ENCODE data around the gene FARS2.

FARS2 gene

DNA sequence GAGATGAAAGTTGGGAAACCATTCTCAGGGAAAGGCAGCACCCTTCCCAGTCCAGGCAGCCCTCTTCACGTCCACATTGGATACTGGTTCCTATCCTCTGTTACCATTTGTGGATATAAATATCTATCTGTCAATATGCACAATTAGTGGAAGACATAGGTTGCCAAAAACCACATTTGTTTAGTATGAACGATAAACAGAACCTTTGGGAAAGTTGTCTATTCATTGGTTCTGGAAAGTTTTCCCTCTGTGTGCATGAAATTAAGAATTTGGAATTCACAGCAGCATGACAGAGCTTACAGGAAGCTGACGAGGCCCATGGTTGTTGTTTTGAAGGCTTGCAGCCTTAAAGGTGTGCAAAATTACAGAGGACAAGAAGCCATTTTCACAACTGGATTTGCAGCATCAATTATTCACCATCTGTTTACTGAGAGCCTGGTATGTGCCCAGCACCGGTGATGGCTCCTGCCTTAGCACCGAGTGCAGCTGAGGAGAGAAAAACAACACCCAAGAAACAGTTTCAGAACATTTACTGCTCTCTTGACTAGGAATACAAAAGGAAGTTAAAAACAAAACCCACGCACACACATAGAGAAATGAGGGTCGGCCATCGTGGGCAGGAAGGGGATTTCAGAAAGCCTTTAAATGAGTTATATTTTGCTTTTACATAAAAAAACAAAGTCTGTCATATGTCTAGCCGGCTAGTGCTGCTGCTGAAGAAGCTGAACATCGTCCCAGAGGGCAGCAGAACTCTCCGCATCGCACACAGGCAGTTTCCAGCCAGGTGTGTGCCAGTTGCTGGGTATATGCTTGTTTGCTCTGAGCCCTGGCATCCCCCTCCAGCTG, 319.6 kb downstream of the FARS2 start:
- Histone ChIP-seq H3K27me3 (ENCODE audit: control insufficient read depth, insufficient read depth, low read length) (no peaks in the 10 kb centered on the region), H3K36me3 (ENCODE audit: control insufficient read depth, low read depth, low read length) (no peaks in the 10 kb centered on the region), H3K9ac (ENCODE audit: low read length) (no peak overlapping the region), H3K4me1 (ENCODE audit: control insufficient read depth, low read depth, low read length) (no peaks in the 10 kb centered on the region), H3K4me3 (ENCODE audit: low read length) (no peak overlapping the region), H3K9me3 (ENCODE audit: control insufficient read depth, low read depth, low read length) (no peaks in the 10 kb centered on the region), H3K27ac (ENCODE audit: low read length) (no peak overlapping the region)

GRCh38 chr6:5582762-5583161, 321.4 kb downstream of the FARS2 start:
- Histone ChIP-seq H3K4me3 (ENCODE audit: low read length) (no peak overlapping the region), H3K9ac (ENCODE audit: low read length) (no peak overlapping the region), H3K27me3 (ENCODE audit: control insufficient read depth, insufficient read depth, low read length) (no peaks in the 10 kb centered on the region), H3K36me3 (ENCODE audit: control insufficient read depth, low read depth, low read length) (no peaks in the 10 kb centered on the region), H3K27ac (ENCODE audit: low read length) (no peak overlapping the region), H3K9me3 (ENCODE audit: control insufficient read depth, low read depth, low read length) (peaks cover 5% of the 10 kb centered on the region), H3K4me1 (ENCODE audit: control insufficient read depth, low read depth, low read length) (no peaks in the 10 kb centered on the region)

GRCh38 chr6:5583528-5583927, 322.2 kb downstream of the FARS2 start:
- Histone ChIP-seq H3K4me1 (ENCODE audit: control insufficient read depth, low read depth, low read length) (no peaks in the 10 kb centered on the region), H3K27me3 (ENCODE audit: control insufficient read depth, insufficient read depth, low read length) (no peaks in the 10 kb centered on the region), H3K9me3 (ENCODE audit: control insufficient read depth, low read depth, low read length) (peaks cover 5% of the 10 kb centered on the region), H3K9ac (ENCODE audit: low read length) (no peak overlapping the region), H3K27ac (ENCODE audit: low read length) (no peak overlapping the region), H3K36me3 (ENCODE audit: control insufficient read depth, low read depth, low read length) (no peaks in the 10 kb centered on the region), H3K4me3 (ENCODE audit: low read length) (no peak overlapping the region)

DNA sequence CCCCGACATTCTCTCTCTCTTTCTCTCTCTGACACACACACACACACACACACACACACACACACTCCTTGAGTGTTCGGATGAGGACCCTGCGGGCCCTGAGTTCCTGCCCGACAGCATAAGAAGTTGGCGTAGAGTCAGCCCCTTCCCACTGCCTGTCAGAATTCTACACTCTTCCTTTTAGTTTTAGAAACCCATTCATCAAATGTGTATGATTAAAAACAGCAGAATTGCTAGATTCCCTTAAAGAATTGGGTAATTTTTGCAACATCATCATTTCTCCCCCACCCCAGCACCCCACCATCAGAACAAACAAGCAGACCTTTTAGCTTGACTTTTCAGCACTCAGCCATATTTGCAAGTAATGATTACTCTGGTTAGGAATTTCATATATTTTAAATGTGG, 322.8 kb downstream of the FARS2 start:
- Histone ChIP-seq H3K36me3 (ENCODE audit: control insufficient read depth, low read depth, low read length) (no peaks in the 10 kb centered on the region), H3K27me3 (ENCODE audit: control insufficient read depth, insufficient read depth, low read length) (no peaks in the 10 kb centered on the region), H3K4me1 (ENCODE audit: control insufficient read depth, low read depth, low read length) (no peaks in the 10 kb centered on the region), H3K9ac (ENCODE audit: low read length) (no peak overlapping the region), H3K9me3 (ENCODE audit: control insufficient read depth, low read depth, low read length) (peaks cover 5% of the 10 kb centered on the region), H3K4me3 (ENCODE audit: low read length) (no peak overlapping the region), H3K27ac (ENCODE audit: low read length) (no peak overlapping the region)

DNA sequence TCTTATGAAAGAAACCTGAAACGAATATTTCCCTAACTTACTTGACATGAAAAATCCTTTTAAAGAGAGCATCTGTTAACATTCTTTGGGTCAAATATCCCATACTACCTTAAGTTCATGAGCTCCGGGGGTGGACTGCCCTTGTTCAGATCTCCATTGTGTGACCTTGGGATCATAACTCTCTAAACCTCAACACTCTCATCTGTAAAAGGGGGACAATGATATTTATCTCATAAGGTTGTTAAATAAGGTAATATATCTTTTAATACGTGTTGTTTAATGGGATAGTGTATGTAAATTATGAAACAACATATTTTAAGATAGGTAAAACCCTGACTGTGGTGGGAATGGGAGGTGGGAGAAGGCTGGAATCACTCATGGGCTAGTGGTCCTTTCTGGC, 326.3 kb downstream of the FARS2 start:
- no peak overlapping the region for H3K27ac ChIP-seq (ENCODE audit: low read length)
- H3K9me3 ChIP-seq (ENCODE audit: control insufficient read depth, low read depth, low read length), result peaks cover 5% of the 10 kb centered on the region
- H3K27me3 ChIP-seq (ENCODE audit: control insufficient read depth, insufficient read depth, low read length), result no peaks in the 10 kb centered on the region
- H3K4me3 ChIP-seq (ENCODE audit: low read length), result no peak overlapping the region
- H3K36me3 ChIP-seq (ENCODE audit: control insufficient read depth, low read depth, low read length), result no peaks in the 10 kb centered on the region
- H3K9ac ChIP-seq (ENCODE audit: low read length), result no peak overlapping the region
- H3K4me1 ChIP-seq (ENCODE audit: control insufficient read depth, low read depth, low read length), result no peaks in the 10 kb centered on the region

GRCh38 chr6:5589422-5590141, 328.3 kb downstream of the FARS2 start:
- H3K9ac ChIP-seq (ENCODE audit: low read length), result no peak overlapping the region
- no peaks in the 10 kb centered on the region for H3K36me3 ChIP-seq (ENCODE audit: control insufficient read depth, low read depth, low read length)
- no peaks in the 10 kb centered on the region for H3K27me3 ChIP-seq (ENCODE audit: control insufficient read depth, insufficient read depth, low read length)
- H3K4me1 ChIP-seq (ENCODE audit: control insufficient read depth, low read depth, low read length), result no peaks in the 10 kb centered on the region
- H3K4me3 ChIP-seq (ENCODE audit: low read length), result no peak overlapping the region
- H3K27ac ChIP-seq (ENCODE audit: low read length), result no peak overlapping the region
- H3K9me3 ChIP-seq (ENCODE audit: control insufficient read depth, low read depth, low read length), result peaks cover 5% of the 10 kb centered on the region

DNA sequence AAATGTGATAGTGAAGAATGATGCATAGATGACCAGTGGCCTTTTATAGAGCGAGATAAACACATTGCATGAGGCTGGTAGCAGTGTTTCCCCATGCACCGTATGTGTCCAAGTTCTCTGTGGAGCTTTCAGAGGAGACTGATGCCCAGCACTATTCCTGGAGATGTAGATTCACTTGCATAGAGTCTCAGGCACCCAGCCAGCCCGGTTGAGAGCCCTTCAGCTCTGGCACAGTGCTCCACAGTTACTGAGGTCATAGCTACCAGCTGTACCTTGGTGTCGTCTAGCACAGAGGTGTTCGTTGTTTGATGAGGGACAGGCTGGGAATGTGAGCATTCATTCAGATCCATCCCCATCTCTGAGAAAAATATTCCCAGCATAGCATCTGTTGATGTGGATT, 328.9 kb downstream of the FARS2 start:
- H3K27me3 ChIP-seq (ENCODE audit: control insufficient read depth, insufficient read depth, low read length), result no peaks in the 10 kb centered on the region
- no peak overlapping the region for H3K27ac ChIP-seq (ENCODE audit: low read length)
- H3K9ac ChIP-seq (ENCODE audit: low read length), result no peak overlapping the region
- H3K36me3 ChIP-seq (ENCODE audit: control insufficient read depth, low read depth, low read length), result no peaks in the 10 kb centered on the region
- no peak overlapping the region for H3K4me3 ChIP-seq (ENCODE audit: low read length)
- peaks cover 5% of the 10 kb centered on the region for H3K9me3 ChIP-seq (ENCODE audit: control insufficient read depth, low read depth, low read length)
- H3K4me1 ChIP-seq (ENCODE audit: control insufficient read depth, low read depth, low read length), result no peaks in the 10 kb centered on the region

GRCh38 chr6:5592886-5593519, 331.7 kb downstream of the FARS2 start:
- Histone ChIP-seq H3K4me3 (ENCODE audit: low read length) (no peak overlapping the region), H3K9me3 (ENCODE audit: control insufficient read depth, low read depth, low read length) (no peaks in the 10 kb centered on the region), H3K9ac (ENCODE audit: low read length) (no peak overlapping the region), H3K27me3 (ENCODE audit: control insufficient read depth, insufficient read depth, low read length) (no peaks in the 10 kb centered on the region), H3K27ac (ENCODE audit: low read length) (no peak overlapping the region), H3K36me3 (ENCODE audit: control insufficient read depth, low read depth, low read length) (no peaks in the 10 kb centered on the region), H3K4me1 (ENCODE audit: control insufficient read depth, low read depth, low read length) (no peaks in the 10 kb centered on the region)

DNA sequence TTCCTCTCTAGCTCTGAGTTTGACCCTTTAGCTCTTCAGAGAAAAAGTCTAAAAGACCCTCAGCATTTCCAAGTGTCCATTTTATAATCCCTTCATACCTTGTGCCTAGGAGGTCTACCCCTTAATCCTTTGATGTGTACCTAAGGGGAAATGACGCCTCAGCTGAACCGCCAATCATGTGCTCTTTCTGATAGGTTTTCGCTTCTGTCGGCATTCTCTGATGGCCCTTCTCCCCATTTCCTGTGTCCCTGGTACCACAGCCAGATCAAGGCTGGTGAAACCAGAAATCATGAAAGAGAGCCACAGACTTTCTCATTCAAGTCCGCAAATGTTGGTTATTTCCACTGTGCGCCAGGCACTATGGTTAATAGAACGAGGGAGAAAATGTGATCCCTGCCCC, 333.9 kb downstream of the FARS2 start:
- no peak overlapping the region for H3K9ac ChIP-seq (ENCODE audit: low read length)
- H3K36me3 ChIP-seq (ENCODE audit: control insufficient read depth, low read depth, low read length), result no peaks in the 10 kb centered on the region
- H3K4me3 ChIP-seq (ENCODE audit: low read length), result no peak overlapping the region
- H3K27ac ChIP-seq (ENCODE audit: low read length), result no peak overlapping the region
- H3K27me3 ChIP-seq (ENCODE audit: control insufficient read depth, insufficient read depth, low read length), result no peaks in the 10 kb centered on the region
- H3K9me3 ChIP-seq (ENCODE audit: control insufficient read depth, low read depth, low read length), result no peaks in the 10 kb centered on the region
- H3K4me1 ChIP-seq (ENCODE audit: control insufficient read depth, low read depth, low read length), result no peaks in the 10 kb centered on the region

DNA sequence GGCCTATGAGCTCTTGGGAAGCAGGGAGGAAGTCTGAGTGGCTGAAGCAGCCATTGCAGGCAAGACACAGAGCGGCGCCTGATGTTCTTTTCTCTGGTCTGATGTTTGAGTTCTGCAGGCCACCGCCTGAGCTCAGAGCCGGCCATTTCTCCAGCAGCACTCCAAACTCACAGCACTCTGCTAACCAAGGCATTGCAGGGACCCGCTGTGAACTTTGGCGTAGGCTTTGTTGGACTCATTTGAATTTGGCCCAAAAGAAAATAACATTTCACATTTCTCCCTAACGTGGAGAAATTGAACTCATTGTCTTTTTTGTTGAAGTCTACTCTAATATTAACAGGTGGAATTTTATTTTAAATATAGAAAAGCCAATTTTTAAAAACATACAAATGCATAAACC, 336.1 kb downstream of the FARS2 start:
- no peak overlapping the region for H3K9ac ChIP-seq (ENCODE audit: low read length)
- no peaks in the 10 kb centered on the region for H3K4me1 ChIP-seq (ENCODE audit: control insufficient read depth, low read depth, low read length)
- H3K36me3 ChIP-seq (ENCODE audit: control insufficient read depth, low read depth, low read length), result no peaks in the 10 kb centered on the region
- H3K4me3 ChIP-seq (ENCODE audit: low read length), result no peak overlapping the region
- H3K9me3 ChIP-seq (ENCODE audit: control insufficient read depth, low read depth, low read length), result no peaks in the 10 kb centered on the region
- H3K27me3 ChIP-seq (ENCODE audit: control insufficient read depth, insufficient read depth, low read length), result no peaks in the 10 kb centered on the region
- H3K27ac ChIP-seq (ENCODE audit: low read length), result no peak overlapping the region

GRCh38 chr6:5598123-5598522, 336.8 kb downstream of the FARS2 start:
- Histone ChIP-seq H3K27ac (ENCODE audit: low read length) (no peak overlapping the region), H3K9me3 (ENCODE audit: control insufficient read depth, low read depth, low read length) (no peaks in the 10 kb centered on the region), H3K27me3 (ENCODE audit: control insufficient read depth, insufficient read depth, low read length) (no peaks in the 10 kb centered on the region), H3K36me3 (ENCODE audit: control insufficient read depth, low read depth, low read length) (no peaks in the 10 kb centered on the region), H3K9ac (ENCODE audit: low read length) (no peak overlapping the region), H3K4me3 (ENCODE audit: low read length) (no peak overlapping the region), H3K4me1 (ENCODE audit: control insufficient read depth, low read depth, low read length) (no peaks in the 10 kb centered on the region)
